Measurements from ENCODE around the gene GSTM3. TPM values are rescaled to one million over a fixed set of nuclear protein-coding genes. Genes with fewer than 3 reads are reported as not detected.

GSTM3 gene
- total RNA-seq, 1 donor, result 96.0 TPM

Other genes starting within 250 kb of the GSTM3 start
- 8.1 and 10.1 TPM in 2 replicates for gene CYB561D1, start 246.9 kb downstream of the GSTM3 start, total RNA-seq (ENCODE audit: low replicate concordance)
- gene AMIGO1, start 231.3 kb downstream of the GSTM3 start, total RNA-seq (ENCODE audit: low replicate concordance), result 0.54 and 2.5 TPM in 2 replicates
- gene GPR61, start 201.2 kb downstream of the GSTM3 start, total RNA-seq (ENCODE audit: low replicate concordance), result under 0.01 TPM in 1 of 2 replicates, not detected in the other
- gene GNAI3, start 192.4 kb downstream of the GSTM3 start, total RNA-seq (ENCODE audit: low replicate concordance), result 10.1 and 17.6 TPM in 2 replicates
- gene GNAT2, start 121.4 kb downstream of the GSTM3 start, total RNA-seq (ENCODE audit: low replicate concordance), result 0.18 TPM in 1 of 2 replicates, not detected in the other
- gene AMPD2, start 121.2 kb downstream of the GSTM3 start, total RNA-seq (ENCODE audit: low replicate concordance), result 52.0 and 67.2 TPM in 2 replicates
- 8.7 and 31.6 TPM in 2 replicates for gene GSTM4, start 84.9 kb downstream of the GSTM3 start, total RNA-seq (ENCODE audit: low replicate concordance)
- 14.1 and 27.7 TPM in 2 replicates for gene GSTM2, start 73.0 kb downstream of the GSTM3 start, total RNA-seq (ENCODE audit: low replicate concordance)
- gene GSTM1, start 53.2 kb downstream of the GSTM3 start, total RNA-seq (ENCODE audit: low replicate concordance), result 24.3 TPM in 1 of 2 replicates, not detected in the other
- 6.1 and 13.0 TPM in 2 replicates for gene GSTM5, start 28.8 kb downstream of the GSTM3 start, total RNA-seq (ENCODE audit: low replicate concordance)
- not detected in 2 replicates for gene EPS8L3, start 22.9 kb upstream of the GSTM3 start, total RNA-seq (ENCODE audit: low replicate concordance)
- gene CSF1, start 169.8 kb upstream of the GSTM3 start, total RNA-seq (ENCODE audit: low replicate concordance), result 36.5 and 61.9 TPM in 2 replicates
- gene AHCYL1, start 243.7 kb upstream of the GSTM3 start, total RNA-seq (ENCODE audit: low replicate concordance), result 48.5 and 59.3 TPM in 2 replicates

Measured in fibroblast of the aortic adventitia (primary cell).